Sigmoid colon (tissue), 4 donors: ENCODE data around the gene CCDC60.

Experiments
- CTCF ChIP-seq, 4 experiments: fragments of 450-650 bp in 3 of 4; fragments of 200-600 bp in 1 of 4; IDR thresholded peaks; one replicate each; pipeline ENCODE4 v1.5.1; 2016 to 2019; ENCODE audit warnings: antibody characterized with exemption in 4 of 4, mild to moderate bottlenecking in 3 of 4, moderate library complexity in 2 of 4
- POLR2A ChIP-seq, 2 donors: fragments of 450-650 bp; IDR thresholded peaks; one replicate each; pipeline ENCODE4 v1.6.1; 2016; ENCODE audit warnings: antibody characterized with exemption in 2 of 2, mild to moderate bottlenecking in 2 of 2, moderate library complexity in 2 of 2
- POLR2AphosphoS5 ChIP-seq, 4 donors: sonication (generic); formaldehyde crosslinking; IDR thresholded peaks; one replicate each; pipeline ENCODE4 v1.6.1; 2017; ENCODE audit warnings: antibody characterized with exemption in 4 of 4

- TF ChIP-seq CTCF (IDR thresholded peaks at IDR 0.05) (no peak), POLR2AphosphoS5 (IDR thresholded peaks at IDR 0.05) (no peak), POLR2A (IDR thresholded peaks at IDR 0.05) (no peak)
These were observed 35.4 kb upstream of the CCDC60 start for GRCh38 chr12:119299130-119299529.
